NCI-H446 (cell line): ENCODE results near the gene ZNF221.

Experiments used
- DNase-seq, 2 experiments: peaks; one replicate each; lab custom pipeline; 2025; lab: John Stamatoyannopoulos, UW

ZNF221 gene

GRCh38 chr19:43957891-43958290 is 6.9 kb downstream of the ZNF221 start:
- DNase-seq = no peak

GRCh38 chr19:43960411-43960810 is 9.4 kb downstream of the ZNF221 start:
- DNase-seq = no peak

GRCh38 chr19:43966079-43966694 is 15.2 kb downstream of the ZNF221 start:
- DNase-seq = no peak

GRCh38 chr19:43976732-43977131 is 25.7 kb downstream of the ZNF221 start:
- no peak for DNase-seq

- no peak for DNase-seq
These were observed 32.5 kb downstream of the ZNF221 start for GRCh38 chr19:43983544-43983911.

- peak; percentile 85 to 94 for DNase-seq
These were observed 33.1 kb downstream of the ZNF221 start, which contains the start of gene ZNF155 for GRCh38 chr19:43983912-43984686. TSS of gene ZNF155 (plus strand) at chr19:43984188. CDS start at chr19:43988544, 4,356 bp downstream.

GRCh38 chr19:43984687-43985000 is 33.6 kb downstream of the ZNF221 start:
- no peak for DNase-seq

- DNase-seq = no peak
These were observed 46.7 kb downstream of the ZNF221 start for GRCh38 chr19:43997631-43998290.

GRCh38 chr19:44002212-44002565 is 51.2 kb downstream of the ZNF221 start:
- no peak for DNase-seq

GRCh38 chr19:44002566-44003460 is 51.8 kb downstream of the ZNF221 start, which contains the start of gene ZNF230:
TSS of gene ZNF230 (plus strand) at chr19:44002957. CDS start at chr19:44007079, 4,122 bp downstream.
- peak; percentile 93 to 97 for DNase-seq

- peak in 1 of 2 experiments; percentile 6 for DNase-seq
These were observed 52.5 kb downstream of the ZNF221 start for GRCh38 chr19:44003461-44004009.

- DNase-seq = no peak
These were observed 54.9 kb downstream of the ZNF221 start for GRCh38 chr19:44005973-44006372.

- no peak for DNase-seq
These were observed 56.4 kb downstream of the ZNF221 start for GRCh38 chr19:44007473-44007872.

GRCh38 chr19:44010468-44010867 is 59.4 kb downstream of the ZNF221 start:
- DNase-seq = no peak
